HG03095 (cell line): ENCODE data around the gene RTF2.
"Not testable (repeated sequence)": the region's sequence is repeated elsewhere in the genome, so short reads cannot be mapped to it uniquely, and the experiment has no call there.

Experiments
- ATAC-seq: cut with Tn5 transposase; IDR thresholded peaks from one replicate; pipeline ENCODE4 v1.9.1; 2021; ENCODE audit warnings: moderate library complexity; ENCODE audit not compliant: unreplicated experiment

The RTF2 gene

GRCh38 chr20:56537997-56538396 is 69.6 kb downstream of the RTF2 start:
- no peak for ATAC-seq

GRCh38 chr20:56540415-56540814 is 72.0 kb downstream of the RTF2 start:
- ATAC-seq = no peak

GRCh38 chr20:56542489-56543030 is 74.1 kb downstream of the RTF2 start:
- ATAC-seq = no peak

GRCh38 chr20:56551571-56551970 is 83.1 kb downstream of the RTF2 start:
- ATAC-seq = no peak

GRCh38 chr20:56552911-56553629 is 84.6 kb downstream of the RTF2 start:
- ATAC-seq = no peak

- peak; percentile 67 for ATAC-seq
Observed at GRCh38 chr20:56554869-56555268, 86.4 kb downstream of the RTF2 start.

- ATAC-seq = no peak
Observed at GRCh38 chr20:56558968-56559367, 90.5 kb downstream of the RTF2 start.

GRCh38 chr20:56564526-56564925 is 96.1 kb downstream of the RTF2 start:
- not testable (repeated sequence) for ATAC-seq

GRCh38 chr20:56565511-56565910 is 97.1 kb downstream of the RTF2 start:
- no peak for ATAC-seq

GRCh38 chr20:56566621-56567020 is 98.2 kb downstream of the RTF2 start:
- no peak for ATAC-seq
